Esophagus squamous epithelium (tissue), 5 donors: ENCODE data around the gene COX7A2L. TPM values are rescaled to one million over a fixed set of nuclear protein-coding genes. Genes with fewer than 3 reads are reported as not detected.

Experiments used
- DNase-seq: peaks from one replicate; lab custom pipeline; 2025; lab: John Stamatoyannopoulos, UW
- H3K27ac ChIP-seq, 4 donors: fragments of 200-600 bp; sonication (generic); one replicate each; pipeline ENCODE4 v1.5.1; 2016 to 2019; ENCODE audit warnings: mild to moderate bottlenecking in 1 of 4
- H3K27me3 ChIP-seq, 4 donors: fragments of 200-600 bp; sonication (generic); 1 replicate in 3 of 4; 2 replicates in 1 of 4; pipeline versions ENCODE4 v1.5.1 to v1.6.0; 2017 to 2021; ENCODE audit warnings: antibody characterized with exemption in 1 of 4
- H3K36me3 ChIP-seq, 3 donors: fragments of 200-600 bp; sonication (generic); one replicate each; pipeline ENCODE4 v1.5.1; 2016 to 2019
- H3K4me1 ChIP-seq, 3 donors: fragments of 200-600 bp; sonication (generic); one replicate each; pipeline ENCODE4 v1.5.1; 2017 to 2019
- H3K4me3 ChIP-seq, 4 donors: fragments of 200-600 bp; sonication (generic); 1 replicate in 3 of 4; 2 replicates in 1 of 4; pipeline ENCODE4 v1.5.1; 2016 to 2019; ENCODE audit warnings: mild to moderate bottlenecking in 2 of 4, moderate library complexity in 1 of 4
- H3K9me3 ChIP-seq, 3 donors: fragments of 200-600 bp; sonication (generic); one replicate each; pipeline ENCODE4 v1.5.1; 2016 to 2019
- CTCF ChIP-seq, 6 experiments: fragments of 450-650 bp in 4 of 6; fragments of 200-600 bp in 2 of 6; sonication (generic) in 2 of 6; IDR thresholded peaks; one replicate each; pipeline ENCODE4 v1.5.1; 2016 to 2019; ENCODE audit warnings: antibody characterized with exemption in 6 of 6, mild to moderate bottlenecking in 4 of 6, moderate library complexity in 4 of 6
- POLR2A ChIP-seq, 4 donors: fragments of 450-650 bp; IDR thresholded peaks; one replicate each; pipeline ENCODE4 v1.6.1; 2017; ENCODE audit warnings: antibody characterized with exemption in 4 of 4, mild to moderate bottlenecking in 4 of 4, moderate library complexity in 3 of 4
- WGBS, 2 donors: methylation state at CpG; one replicate each; pipeline ENCODE4 v1.1.5; 2018; 5-methylcytosine and 5-hydroxymethylcytosine counted together
- intact Hi-C: fragments of 100-400 bp; cut with DNase I; formaldehyde crosslinking; loops from one replicate; pipeline ENCODE4 v1.15.0; 2022
- total RNA-seq, 4 donors: library from RNA; depleted of rRNA; stranded (reverse); fragments of >200 nt; gene quantifications; one replicate each; pipeline ENCODE4 v1.1.0, GENCODE V29; 2016
- donor health status: DM: yes; HTN: yes; CAD: no.

Gene COX7A2L
- total RNA-seq, 4 donors from 2014 or later: 51.3 to 152 (median 104) TPM

GRCh38 chr2:42331569-42332284 lies 29.3 kb downstream of the COX7A2L start:
- peaks cover 0 to 13% (median 0%) of the 10 kb centered on the region in 3 donors for H3K4me1 ChIP-seq
- intact Hi-C loops: no loop called here
- no peak overlapping the region for H3K27ac ChIP-seq
- no peaks in the 10 kb centered on the region for H3K9me3 ChIP-seq
- WGBS, 2 donors: 87 to 89% methylated on average over 9 of the region's 9 CpGs
- no peak overlapping the region for H3K4me3 ChIP-seq
- H3K27me3 ChIP-seq: no peaks in the 10 kb centered on the region
- TF ChIP-seq POLR2A (IDR thresholded peaks at IDR 0.05) (no peak), CTCF (IDR thresholded peaks at IDR 0.05) (no peak)
- H3K36me3 ChIP-seq: peaks cover 5 to 79% (median 12%) of the 10 kb centered on the region in 3 donors
- DNase-seq: no peak

GRCh38 chr2:42329736-42330135 lies 31.3 kb downstream of the COX7A2L start:
- DNase-seq: no peak
- H3K27ac ChIP-seq: no peak overlapping the region
- H3K9me3 ChIP-seq: no peaks in the 10 kb centered on the region
- 100% methylated on average over 5 of the region's 5 CpGs for WGBS, 2 donors
- TF ChIP-seq CTCF (IDR thresholded peaks at IDR 0.05) (no peak), POLR2A (IDR thresholded peaks at IDR 0.05) (no peak)
- H3K36me3 ChIP-seq: peaks cover 0 to 69% (median 12%) of the 10 kb centered on the region in 3 donors
- peaks cover 0 to 14% (median 0%) of the 10 kb centered on the region in 3 donors for H3K4me1 ChIP-seq
- H3K4me3 ChIP-seq: no peak overlapping the region
- intact Hi-C loops: loop anchor here (10.0 kb wide), 1 partner anchor 235 kb away; no protein-coding TSS in a partner anchor
- no peaks in the 10 kb centered on the region for H3K27me3 ChIP-seq

- H3K4me1 ChIP-seq: peaks cover 0 to 14% (median 0%) of the 10 kb centered on the region in 3 donors
- H3K27me3 ChIP-seq: no peaks in the 10 kb centered on the region
- no peak for DNase-seq
- no peak overlapping the region for H3K27ac ChIP-seq
- no peak overlapping the region for H3K4me3 ChIP-seq
- WGBS, 2 donors: 91 to 94% methylated on average over 6 of the region's 6 CpGs
- H3K9me3 ChIP-seq: no peaks in the 10 kb centered on the region
- intact Hi-C loops: loop anchor here (10.0 kb wide), 1 partner anchor 234 kb away; no protein-coding TSS in a partner anchor
- TF ChIP-seq POLR2A (IDR thresholded peaks at IDR 0.05): no peak
- no peak for TF ChIP-seq CTCF (IDR thresholded peaks at IDR 0.05)
- peaks cover 0 to 61% (median 9%) of the 10 kb centered on the region in 3 donors for H3K36me3 ChIP-seq
These were observed 32.1 kb downstream of the COX7A2L start for GRCh38 chr2:42328923-42329322.

- no peak for DNase-seq
- peaks cover 0 to 14% (median 0%) of the 10 kb centered on the region in 3 donors for H3K4me1 ChIP-seq
- no peak overlapping the region for H3K4me3 ChIP-seq
- H3K36me3 ChIP-seq: peaks cover 0 to 54% (median 4%) of the 10 kb centered on the region in 3 donors
- 54 to 55% methylated on average over 3 of the region's 3 CpGs for WGBS, 2 donors
- TF ChIP-seq POLR2A (IDR thresholded peaks at IDR 0.05) (no peak), CTCF (IDR thresholded peaks at IDR 0.05) (peak in 5 of 6 experiments; percentile 36 to 59 (median 49))
- no peaks in the 10 kb centered on the region for H3K9me3 ChIP-seq
- no peak overlapping the region for H3K27ac ChIP-seq
- intact Hi-C loops: loop anchor here (10.0 kb wide), 1 partner anchor 233 kb away; no protein-coding TSS in a partner anchor
- no peaks in the 10 kb centered on the region for H3K27me3 ChIP-seq
These were observed 32.7 kb downstream of the COX7A2L start for GRCh38 chr2:42328148-42328833.

GRCh38 chr2:42327125-42327524 lies 33.9 kb downstream of the COX7A2L start:
- H3K9me3 ChIP-seq: no peaks in the 10 kb centered on the region
- no peak overlapping the region for H3K27ac ChIP-seq
- peaks cover 0 to 43% (median 4%) of the 10 kb centered on the region in 3 donors for H3K36me3 ChIP-seq
- H3K27me3 ChIP-seq: no peaks in the 10 kb centered on the region
- intact Hi-C loops: loop anchor here (10.0 kb wide), 1 partner anchor 232 kb away; no protein-coding TSS in a partner anchor
- peaks cover 0 to 14% (median 0%) of the 10 kb centered on the region in 3 donors for H3K4me1 ChIP-seq
- TF ChIP-seq POLR2A (IDR thresholded peaks at IDR 0.05): no peak
- no peak for TF ChIP-seq CTCF (IDR thresholded peaks at IDR 0.05)
- DNase-seq: no peak
- no peak overlapping the region for H3K4me3 ChIP-seq
- 36 to 41% methylated on average over 4 of the region's 4 CpGs for WGBS, 2 donors
